ENCODE data around the gene NPY5R.

DNA sequence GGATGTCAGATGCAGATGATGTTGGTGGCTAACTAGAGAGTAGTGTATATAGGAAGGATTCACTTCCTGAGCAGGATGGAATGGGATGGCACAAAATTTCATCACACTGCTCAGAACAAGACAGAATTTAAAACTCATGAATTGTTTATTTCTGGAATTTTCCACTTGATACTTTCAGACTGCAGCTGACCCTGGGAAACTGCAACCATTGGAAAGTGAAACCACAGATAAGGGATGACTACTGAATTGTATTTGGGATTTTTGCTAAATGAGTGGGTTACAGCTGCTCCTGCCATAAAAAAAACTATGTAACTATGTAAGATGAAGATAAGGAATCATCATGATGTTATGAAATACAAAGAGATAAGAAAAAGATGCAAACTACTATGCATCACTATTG, 51.4 kb downstream of the NPY5R start:
- TF ChIP-seq, protein P1, sequence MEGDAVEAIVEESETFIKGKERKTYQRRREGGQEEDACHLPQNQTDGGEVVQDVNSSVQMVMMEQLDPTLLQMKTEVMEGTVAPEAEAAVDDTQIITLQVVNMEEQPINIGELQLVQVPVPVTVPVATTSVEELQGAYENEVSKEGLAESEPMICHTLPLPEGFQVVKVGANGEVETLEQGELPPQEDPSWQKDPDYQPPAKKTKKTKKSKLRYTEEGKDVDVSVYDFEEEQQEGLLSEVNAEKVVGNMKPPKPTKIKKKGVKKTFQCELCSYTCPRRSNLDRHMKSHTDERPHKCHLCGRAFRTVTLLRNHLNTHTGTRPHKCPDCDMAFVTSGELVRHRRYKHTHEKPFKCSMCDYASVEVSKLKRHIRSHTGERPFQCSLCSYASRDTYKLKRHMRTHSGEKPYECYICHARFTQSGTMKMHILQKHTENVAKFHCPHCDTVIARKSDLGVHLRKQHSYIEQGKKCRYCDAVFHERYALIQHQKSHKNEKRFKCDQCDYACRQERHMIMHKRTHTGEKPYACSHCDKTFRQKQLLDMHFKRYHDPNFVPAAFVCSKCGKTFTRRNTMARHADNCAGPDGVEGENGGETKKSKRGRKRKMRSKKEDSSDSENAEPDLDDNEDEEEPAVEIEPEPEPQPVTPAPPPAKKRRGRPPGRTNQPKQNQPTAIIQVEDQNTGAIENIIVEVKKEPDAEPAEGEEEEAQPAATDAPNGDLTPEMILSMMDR (optimal IDR thresholded peaks at IDR 0.05 in 1 of 3, IDR thresholded peaks at IDR 0.05 in 1 of 3, conservative IDR thresholded peaks at IDR 0.05 in 1 of 3; ENCODE audit: extremely low read depth in 1 of 3, insufficient read depth in 2 of 3, low read length in 3 of 3): no peak
- TF ChIP-seq EZH2 (IDR thresholded peaks at IDR 0.05; ENCODE audit: low read length): no peak
